ENCODE measurements around the gene CPSF3.

DNA sequence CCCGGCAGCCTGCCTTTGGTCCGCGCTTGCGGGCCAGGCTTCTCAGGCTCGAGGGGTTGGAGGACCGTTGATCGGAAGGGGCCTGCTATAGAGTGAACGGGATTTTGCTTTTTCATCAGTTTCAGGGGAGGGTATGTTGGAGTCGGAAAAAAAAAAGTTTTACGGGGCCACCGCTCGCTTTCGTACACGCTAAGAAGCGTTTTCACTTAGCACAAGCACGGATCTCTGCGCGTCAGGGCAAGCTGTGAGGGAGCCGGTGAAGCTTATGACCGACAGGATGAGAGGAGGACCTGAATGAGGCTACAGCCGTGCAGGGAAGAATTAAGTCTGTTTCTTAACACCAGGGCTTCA lies 443 bp downstream of the CPSF3 start:
- TF ChIP-seq, protein P1, sequence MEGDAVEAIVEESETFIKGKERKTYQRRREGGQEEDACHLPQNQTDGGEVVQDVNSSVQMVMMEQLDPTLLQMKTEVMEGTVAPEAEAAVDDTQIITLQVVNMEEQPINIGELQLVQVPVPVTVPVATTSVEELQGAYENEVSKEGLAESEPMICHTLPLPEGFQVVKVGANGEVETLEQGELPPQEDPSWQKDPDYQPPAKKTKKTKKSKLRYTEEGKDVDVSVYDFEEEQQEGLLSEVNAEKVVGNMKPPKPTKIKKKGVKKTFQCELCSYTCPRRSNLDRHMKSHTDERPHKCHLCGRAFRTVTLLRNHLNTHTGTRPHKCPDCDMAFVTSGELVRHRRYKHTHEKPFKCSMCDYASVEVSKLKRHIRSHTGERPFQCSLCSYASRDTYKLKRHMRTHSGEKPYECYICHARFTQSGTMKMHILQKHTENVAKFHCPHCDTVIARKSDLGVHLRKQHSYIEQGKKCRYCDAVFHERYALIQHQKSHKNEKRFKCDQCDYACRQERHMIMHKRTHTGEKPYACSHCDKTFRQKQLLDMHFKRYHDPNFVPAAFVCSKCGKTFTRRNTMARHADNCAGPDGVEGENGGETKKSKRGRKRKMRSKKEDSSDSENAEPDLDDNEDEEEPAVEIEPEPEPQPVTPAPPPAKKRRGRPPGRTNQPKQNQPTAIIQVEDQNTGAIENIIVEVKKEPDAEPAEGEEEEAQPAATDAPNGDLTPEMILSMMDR (conservative IDR thresholded peaks at IDR 0.05; ENCODE audit: low read depth, low read length): no peak
- TF ChIP-seq POLR2A (IDR thresholded peaks at IDR 0.05; ENCODE audit: low read depth, low read length) (no peak), CEBPB (IDR thresholded peaks at IDR 0.05; ENCODE audit: low read depth, low read length) (no peak), MAFK (IDR thresholded peaks at IDR 0.05; ENCODE audit: low read depth, low read length) (no peak), RFX5 (IDR thresholded peaks at IDR 0.05; ENCODE audit: low read depth, low read length) (no peak), BHLHE40 (IDR thresholded peaks at IDR 0.05; ENCODE audit: low read depth, low read length) (no peak), MXI1 (IDR thresholded peaks at IDR 0.05; ENCODE audit: borderline replicate concordance, low read depth, low read length) (no peak)
- TF ChIP-seq, protein P2, sequence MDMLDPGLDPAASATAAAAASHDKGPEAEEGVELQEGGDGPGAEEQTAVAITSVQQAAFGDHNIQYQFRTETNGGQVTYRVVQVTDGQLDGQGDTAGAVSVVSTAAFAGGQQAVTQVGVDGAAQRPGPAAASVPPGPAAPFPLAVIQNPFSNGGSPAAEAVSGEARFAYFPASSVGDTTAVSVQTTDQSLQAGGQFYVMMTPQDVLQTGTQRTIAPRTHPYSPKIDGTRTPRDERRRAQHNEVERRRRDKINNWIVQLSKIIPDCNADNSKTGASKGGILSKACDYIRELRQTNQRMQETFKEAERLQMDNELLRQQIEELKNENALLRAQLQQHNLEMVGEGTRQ (IDR thresholded peaks at IDR 0.05; ENCODE audit: low read depth, low read length): no peak

All from IMR-90 (cell line).